GM18517 (cell line): Measurements from ENCODE around the gene SERGEF.

Experiments used
- ATAC-seq: cut with Tn5 transposase; IDR thresholded peaks from one replicate; pipeline ENCODE4 v1.9.1; 2021; ENCODE audit warnings: mild to moderate bottlenecking, moderate library complexity; ENCODE audit not compliant: unreplicated experiment

Gene SERGEF

GRCh38 chr11:17760102-17761029 lies 252.5 kb downstream of the SERGEF start:
- no peak for ATAC-seq

- no peak for ATAC-seq
Measured at GRCh38 chr11:17755891-17756290, 257.0 kb downstream of the SERGEF start.

GRCh38 chr11:17753641-17754040 lies 259.2 kb downstream of the SERGEF start:
- no peak for ATAC-seq

GRCh38 chr11:17753153-17753552 lies 259.7 kb downstream of the SERGEF start:
- ATAC-seq: no peak

- ATAC-seq: no peak
Measured at GRCh38 chr11:17752144-17752543, 260.7 kb downstream of the SERGEF start.

GRCh38 chr11:17751558-17751957 lies 261.3 kb downstream of the SERGEF start:
- ATAC-seq: no peak

- no peak for ATAC-seq
Measured at GRCh38 chr11:17750801-17751165, 262.1 kb downstream of the SERGEF start.

GRCh38 chr11:17750013-17750800 lies 262.6 kb downstream of the SERGEF start:
- ATAC-seq: no peak

GRCh38 chr11:17748761-17749721 lies 263.8 kb downstream of the SERGEF start:
- ATAC-seq: no peak

- ATAC-seq: no peak
Measured at GRCh38 chr11:17748044-17748443, 264.8 kb downstream of the SERGEF start.

- ATAC-seq: no peak
Measured at GRCh38 chr11:17747131-17747955, 265.5 kb downstream of the SERGEF start.

GRCh38 chr11:17746096-17746495 lies 266.8 kb downstream of the SERGEF start:
- ATAC-seq: no peak

- no peak for ATAC-seq
Measured at GRCh38 chr11:17745023-17745772, 267.6 kb downstream of the SERGEF start.

- no peak for ATAC-seq
Measured at GRCh38 chr11:17744151-17744940, 268.5 kb downstream of the SERGEF start.

GRCh38 chr11:17743808-17744119 lies 269.1 kb downstream of the SERGEF start:
- no peak for ATAC-seq

GRCh38 chr11:17743026-17743807 lies 269.6 kb downstream of the SERGEF start:
- ATAC-seq: no peak

GRCh38 chr11:17742019-17742418 lies 270.8 kb downstream of the SERGEF start:
- no peak for ATAC-seq

GRCh38 chr11:17741487-17741886 lies 271.4 kb downstream of the SERGEF start:
- ATAC-seq: no peak
